Omental fat pad (tissue), 4 donors: ENCODE results near the gene PACSIN1. TPM values are rescaled to one million over a fixed set of nuclear protein-coding genes. Genes with fewer than 3 reads are reported as not detected.

Experiments used
- ATAC-seq: fragments of 150-250 bp; one replicate; pipeline ENCODE4 v1.9.1; 2016; ENCODE audit warnings: mild to moderate bottlenecking, moderate library complexity; ENCODE audit not compliant: low FRiP score
- DNase-seq: peaks from one replicate; pipeline ENCODE4 v3.0.0-alpha.2; 2019; ENCODE audit warnings: low spot score
- total RNA-seq, 4 donors: library from RNA; depleted of rRNA; stranded (reverse); fragments of >200 nt; gene quantifications; one replicate each; pipeline ENCODE4 v1.1.0, GENCODE V29; 2016
- TF ChIP-seq, protein P1 (sequence below), 3 donors: fragments of 450-650 bp; IDR thresholded peaks; one replicate each; pipeline ENCODE4 v1.5.1; 2016 to 2017; ENCODE audit warnings: antibody characterized with exemption in 3 of 3, mild to moderate bottlenecking in 3 of 3, moderate library complexity in 2 of 3

PACSIN1 gene, protein sequence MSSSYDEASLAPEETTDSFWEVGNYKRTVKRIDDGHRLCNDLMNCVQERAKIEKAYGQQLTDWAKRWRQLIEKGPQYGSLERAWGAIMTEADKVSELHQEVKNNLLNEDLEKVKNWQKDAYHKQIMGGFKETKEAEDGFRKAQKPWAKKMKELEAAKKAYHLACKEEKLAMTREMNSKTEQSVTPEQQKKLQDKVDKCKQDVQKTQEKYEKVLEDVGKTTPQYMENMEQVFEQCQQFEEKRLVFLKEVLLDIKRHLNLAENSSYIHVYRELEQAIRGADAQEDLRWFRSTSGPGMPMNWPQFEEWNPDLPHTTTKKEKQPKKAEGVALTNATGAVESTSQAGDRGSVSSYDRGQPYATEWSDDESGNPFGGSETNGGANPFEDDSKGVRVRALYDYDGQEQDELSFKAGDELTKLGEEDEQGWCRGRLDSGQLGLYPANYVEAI
- total RNA-seq: not detected

DNA sequence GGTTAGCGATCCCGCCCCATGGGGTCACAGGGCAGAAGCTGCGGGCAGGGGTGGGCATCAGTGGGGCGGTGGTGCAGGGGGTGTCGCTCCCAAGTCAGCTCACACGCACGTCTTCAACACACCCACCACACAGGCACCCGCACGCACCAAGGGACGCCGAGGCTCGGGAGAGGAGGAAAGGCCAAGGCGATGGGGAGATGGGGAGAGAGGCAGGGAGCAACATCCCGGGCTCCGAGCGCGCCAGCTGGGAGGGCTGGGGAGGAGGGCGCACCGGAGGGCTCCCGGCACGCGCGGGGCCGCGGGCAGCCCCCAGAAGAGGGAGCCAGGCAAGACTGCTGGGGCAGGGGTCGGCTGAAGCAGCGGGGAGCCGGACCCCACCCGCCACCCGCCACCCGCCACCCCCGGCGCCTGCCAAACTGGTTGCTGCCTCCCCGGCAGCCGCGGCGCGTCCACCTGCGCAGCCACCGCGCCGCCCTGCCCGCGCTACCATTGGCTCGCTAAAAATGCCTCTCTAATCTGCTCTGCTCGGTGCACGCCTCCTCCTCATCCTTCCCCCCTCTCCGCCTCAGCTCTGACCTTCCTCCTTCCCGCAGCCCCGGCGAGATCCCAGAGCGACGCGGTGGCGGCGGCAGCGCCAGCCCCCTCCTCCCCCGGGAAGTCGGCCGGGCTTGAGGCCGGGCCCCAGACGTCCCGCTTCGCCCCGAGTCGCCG lies at the start of gene PACSIN1:
PACSIN1 (plus strand) TSS at position 546 of the 711 bp plus-strand sequence. CDS start 60,230 bp downstream, outside the sequence.
- DNase-seq: no peak
- ATAC-seq: peak; percentile 49
- TF ChIP-seq, protein P1, sequence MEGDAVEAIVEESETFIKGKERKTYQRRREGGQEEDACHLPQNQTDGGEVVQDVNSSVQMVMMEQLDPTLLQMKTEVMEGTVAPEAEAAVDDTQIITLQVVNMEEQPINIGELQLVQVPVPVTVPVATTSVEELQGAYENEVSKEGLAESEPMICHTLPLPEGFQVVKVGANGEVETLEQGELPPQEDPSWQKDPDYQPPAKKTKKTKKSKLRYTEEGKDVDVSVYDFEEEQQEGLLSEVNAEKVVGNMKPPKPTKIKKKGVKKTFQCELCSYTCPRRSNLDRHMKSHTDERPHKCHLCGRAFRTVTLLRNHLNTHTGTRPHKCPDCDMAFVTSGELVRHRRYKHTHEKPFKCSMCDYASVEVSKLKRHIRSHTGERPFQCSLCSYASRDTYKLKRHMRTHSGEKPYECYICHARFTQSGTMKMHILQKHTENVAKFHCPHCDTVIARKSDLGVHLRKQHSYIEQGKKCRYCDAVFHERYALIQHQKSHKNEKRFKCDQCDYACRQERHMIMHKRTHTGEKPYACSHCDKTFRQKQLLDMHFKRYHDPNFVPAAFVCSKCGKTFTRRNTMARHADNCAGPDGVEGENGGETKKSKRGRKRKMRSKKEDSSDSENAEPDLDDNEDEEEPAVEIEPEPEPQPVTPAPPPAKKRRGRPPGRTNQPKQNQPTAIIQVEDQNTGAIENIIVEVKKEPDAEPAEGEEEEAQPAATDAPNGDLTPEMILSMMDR (IDR thresholded peaks at IDR 0.05): no peak

DNA sequence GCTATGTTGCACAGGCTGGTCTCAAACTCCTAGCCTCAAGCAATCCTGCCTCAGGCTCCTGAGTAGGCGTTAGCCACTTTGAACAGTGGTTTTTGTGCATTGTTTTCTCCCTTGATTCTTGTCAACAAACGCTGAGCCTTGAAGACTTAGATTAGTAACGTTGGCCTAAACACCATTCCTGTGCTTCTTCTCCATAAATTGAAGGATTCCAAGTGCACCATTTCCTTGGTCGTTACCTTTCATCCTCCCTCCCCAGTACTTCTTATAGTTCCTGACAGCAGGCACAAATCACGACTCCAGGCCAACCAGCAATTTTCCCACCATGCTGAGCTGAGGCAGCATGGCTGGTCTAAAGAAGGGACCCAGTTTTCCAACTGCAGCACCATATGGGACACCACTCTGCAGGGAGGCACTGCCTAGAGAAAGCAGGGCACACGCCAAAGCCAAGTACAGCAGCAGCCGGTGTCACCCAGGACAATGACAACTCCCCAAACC lies 49.0 kb upstream of the PACSIN1 start:
- DNase-seq (no peak), ATAC-seq (no peak)
- TF ChIP-seq, protein P1 (IDR thresholded peaks at IDR 0.05): no peak

DNA sequence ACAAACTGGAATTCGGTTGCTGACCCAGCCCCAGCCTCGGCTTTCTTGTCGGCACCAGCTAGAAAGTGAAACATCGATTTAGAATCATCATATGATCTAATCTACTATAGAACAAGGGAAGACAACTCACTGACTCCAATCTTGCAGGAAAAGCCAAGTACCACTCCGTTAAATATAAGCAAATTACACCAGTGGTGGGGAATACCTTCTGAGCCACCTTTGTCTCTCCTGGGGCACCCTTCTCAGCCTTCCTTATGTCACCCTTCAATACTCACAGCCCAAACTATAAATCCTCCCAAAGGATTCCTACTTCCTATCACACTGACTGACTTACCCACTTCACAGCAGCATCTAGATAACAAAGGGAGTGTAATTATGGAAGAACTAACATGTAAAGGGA lies 47.5 kb upstream of the PACSIN1 start:
- DNase-seq (no peak), ATAC-seq (no peak)
- TF ChIP-seq, protein P1 (IDR thresholded peaks at IDR 0.05): no peak

DNA sequence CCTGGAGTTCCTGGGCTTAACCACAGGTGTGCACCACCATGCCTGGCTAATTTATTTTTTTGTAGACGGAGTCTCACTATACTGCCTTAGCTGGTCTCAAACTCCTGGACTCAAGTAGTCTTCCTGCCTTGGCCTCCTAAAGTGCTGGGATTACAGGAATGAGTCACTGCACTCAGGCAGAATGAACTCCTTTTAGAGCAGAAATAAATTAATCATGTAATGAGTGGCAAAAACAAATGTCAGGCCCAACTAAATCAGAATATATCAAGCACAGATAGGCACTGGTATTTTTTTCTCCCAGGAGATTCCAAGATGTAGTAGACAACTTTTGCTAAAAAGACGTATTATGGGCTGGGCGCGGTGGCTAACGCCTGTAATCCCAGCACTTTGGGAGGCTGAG lies 42.6 kb upstream of the PACSIN1 start:
- ATAC-seq (no peak), DNase-seq (no peak)
- TF ChIP-seq, protein P1 (IDR thresholded peaks at IDR 0.05): no peak

DNA sequence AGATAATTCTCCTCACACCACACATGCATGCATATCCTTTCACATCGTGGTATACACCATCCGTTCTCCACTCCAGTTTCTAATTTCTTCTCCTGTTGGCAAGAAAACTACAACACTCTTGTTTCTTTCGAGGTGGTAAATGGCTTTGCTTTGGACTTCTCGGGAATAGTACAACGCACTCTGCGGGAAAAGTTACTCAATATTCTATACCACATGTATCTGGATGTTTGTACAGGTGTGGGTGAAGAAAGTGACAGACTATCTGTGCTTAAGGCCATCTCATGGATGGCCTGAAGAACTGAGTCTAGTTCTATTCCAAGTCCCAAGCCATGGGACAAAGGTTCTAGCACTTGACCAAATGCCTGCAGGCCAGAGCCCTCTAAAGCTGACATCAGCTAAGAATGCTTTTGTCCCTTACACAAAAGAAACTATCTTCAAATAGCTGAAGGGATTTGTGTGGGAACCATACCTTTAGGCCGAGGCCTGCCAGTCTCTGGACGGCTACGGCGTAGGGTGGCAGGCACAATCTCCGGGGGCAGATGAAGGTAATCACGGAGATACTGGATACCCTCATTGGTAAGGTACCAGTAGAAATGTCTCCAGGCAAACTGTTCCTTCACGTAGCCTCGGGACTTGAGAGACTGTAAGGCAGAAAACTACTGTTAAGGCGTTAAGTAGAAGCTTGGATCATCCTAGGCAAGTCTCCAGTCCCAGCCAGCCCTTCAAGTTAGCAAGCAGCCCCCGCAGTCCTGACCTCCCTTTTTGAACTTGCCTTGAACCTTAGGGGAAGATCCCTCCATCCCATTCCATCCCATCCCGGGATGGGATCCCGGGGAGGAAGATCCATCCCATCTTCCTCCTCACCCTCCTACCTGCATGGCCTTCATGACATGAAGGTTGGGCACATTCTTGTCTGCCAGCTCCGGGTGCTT lies 41.4 kb upstream of the PACSIN1 start:
- TF ChIP-seq, protein P1 (IDR thresholded peaks at IDR 0.05): no peak
- no peak for ATAC-seq
- no peak for DNase-seq

DNA sequence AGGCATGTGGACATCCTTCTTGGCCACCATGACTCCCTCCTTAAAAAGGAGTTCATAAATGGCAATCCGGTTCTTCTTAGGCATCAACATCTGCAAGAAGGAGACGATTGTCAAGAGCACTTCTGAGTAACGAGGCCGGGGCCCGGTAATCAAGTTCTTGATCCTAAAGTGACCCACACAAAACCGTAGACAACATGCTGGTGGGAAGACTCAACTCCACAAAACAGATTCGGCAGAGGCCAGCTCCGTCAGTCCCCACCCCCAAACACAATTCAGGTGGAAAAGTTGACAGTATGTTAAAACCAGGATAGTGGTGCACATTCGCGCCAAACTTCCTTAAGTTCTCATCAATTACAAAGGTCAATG lies 40.8 kb upstream of the PACSIN1 start:
- ATAC-seq (no peak), DNase-seq (no peak)
- TF ChIP-seq, protein P1 (IDR thresholded peaks at IDR 0.05): no peak
